HK-2 (cell line): ENCODE data around the gene IFITM10.

Source experiments
- DNase-seq: peaks from one replicate; pipeline ENCODE4 v3.0.0-alpha.2; 2018; ENCODE audit not compliant: unreplicated experiment

IFITM10 gene

GRCh38 chr11:1750481-1750839, at the start of gene IFITM10:
IFITM10 (minus strand) TSS chr11:1750595; CDS start chr11:1750442, 153 bp downstream.
- DNase-seq = no peak

- no peak for DNase-seq
These were observed 47.2 kb upstream of the IFITM10 start for GRCh38 chr11:1797391-1798125.

GRCh38 chr11:1796413-1797011, 46.1 kb upstream of the IFITM10 start:
- DNase-seq = no peak

- DNase-seq = no peak
These were observed 42.7 kb upstream of the IFITM10 start for GRCh38 chr11:1793081-1793480.

- DNase-seq = no peak
These were observed 42.1 kb upstream of the IFITM10 start for GRCh38 chr11:1792461-1792860.

- DNase-seq = no peak
These were observed 41.5 kb upstream of the IFITM10 start for GRCh38 chr11:1791912-1792311.

- no peak for DNase-seq
These were observed 36.1 kb upstream of the IFITM10 start for GRCh38 chr11:1786466-1786865.

GRCh38 chr11:1785749-1786413, 35.5 kb upstream of the IFITM10 start:
- DNase-seq = no peak

- DNase-seq = no peak
These were observed 34.6 kb upstream of the IFITM10 start for GRCh38 chr11:1784761-1785650.

- no peak for DNase-seq
These were observed 33.5 kb upstream of the IFITM10 start for GRCh38 chr11:1783725-1784529.

GRCh38 chr11:1782831-1783724, 32.7 kb upstream of the IFITM10 start:
- no peak for DNase-seq

- no peak for DNase-seq
These were observed 31.7 kb upstream of the IFITM10 start for GRCh38 chr11:1782031-1782590.

- DNase-seq = no peak
These were observed 31.2 kb upstream of the IFITM10 start for GRCh38 chr11:1781593-1781975.

- DNase-seq = no peak
These were observed 30.6 kb upstream of the IFITM10 start for GRCh38 chr11:1780700-1781592.

GRCh38 chr11:1779806-1780699, 29.7 kb upstream of the IFITM10 start:
- no peak for DNase-seq

GRCh38 chr11:1779034-1779805, 28.8 kb upstream of the IFITM10 start:
- no peak for DNase-seq
